ENCODE results near the gene SLC35A4.

DNA sequence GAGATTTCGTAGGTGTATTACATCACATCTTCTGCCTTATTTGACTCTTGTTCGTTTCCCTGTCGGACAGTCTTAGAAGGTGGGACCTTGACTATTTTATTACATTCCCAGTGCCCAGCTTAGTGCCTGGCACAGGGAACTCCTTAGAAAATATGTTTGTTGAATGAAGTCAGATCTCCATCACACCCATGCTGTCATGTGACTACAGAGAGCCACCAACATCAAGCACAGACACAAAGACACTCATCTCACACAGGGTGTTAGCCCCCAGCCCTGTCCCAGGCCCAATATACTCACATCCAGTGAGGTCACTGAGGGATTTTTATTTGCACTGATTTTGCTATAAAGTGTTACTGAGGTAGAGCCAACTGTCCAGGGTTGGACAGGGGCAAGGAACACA is 6.7 kb upstream of the SLC35A4 start:
- TF ChIP-seq, protein P1, sequence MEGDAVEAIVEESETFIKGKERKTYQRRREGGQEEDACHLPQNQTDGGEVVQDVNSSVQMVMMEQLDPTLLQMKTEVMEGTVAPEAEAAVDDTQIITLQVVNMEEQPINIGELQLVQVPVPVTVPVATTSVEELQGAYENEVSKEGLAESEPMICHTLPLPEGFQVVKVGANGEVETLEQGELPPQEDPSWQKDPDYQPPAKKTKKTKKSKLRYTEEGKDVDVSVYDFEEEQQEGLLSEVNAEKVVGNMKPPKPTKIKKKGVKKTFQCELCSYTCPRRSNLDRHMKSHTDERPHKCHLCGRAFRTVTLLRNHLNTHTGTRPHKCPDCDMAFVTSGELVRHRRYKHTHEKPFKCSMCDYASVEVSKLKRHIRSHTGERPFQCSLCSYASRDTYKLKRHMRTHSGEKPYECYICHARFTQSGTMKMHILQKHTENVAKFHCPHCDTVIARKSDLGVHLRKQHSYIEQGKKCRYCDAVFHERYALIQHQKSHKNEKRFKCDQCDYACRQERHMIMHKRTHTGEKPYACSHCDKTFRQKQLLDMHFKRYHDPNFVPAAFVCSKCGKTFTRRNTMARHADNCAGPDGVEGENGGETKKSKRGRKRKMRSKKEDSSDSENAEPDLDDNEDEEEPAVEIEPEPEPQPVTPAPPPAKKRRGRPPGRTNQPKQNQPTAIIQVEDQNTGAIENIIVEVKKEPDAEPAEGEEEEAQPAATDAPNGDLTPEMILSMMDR (IDR thresholded peaks at IDR 0.05; ENCODE audit: low read depth, low read length, poor library complexity, severe bottlenecking): no peak
- TF ChIP-seq EZH2phosphoT487 (IDR thresholded peaks at IDR 0.05; ENCODE audit: borderline replicate concordance, low read length): no peak
